CD4-positive, alpha-beta T cell (primary cell): ENCODE data around the gene KDR. TPM values are rescaled to one million over a fixed set of nuclear protein-coding genes. Genes with fewer than 3 reads are reported as not detected.

Experiments used
- ATAC-seq: fragments of 200-7000 bp; cut with Tn5 transposase; one replicate; pipeline ENCODE4 v1.10.0; 2022; ENCODE audit warnings: mild to moderate bottlenecking; ENCODE audit not compliant: poor library complexity
- CTCF ChIA-PET: fragments of 350-600 bp; sonication (Branson Sonifier 250); formaldehyde crosslinking; loops from one replicate; lab custom pipeline; 2021; ENCODE audit warnings: antibody characterized with exemption, inconsistent platforms; lab: Charles Lee
- POLR2A ChIA-PET: fragments of 350-600 bp; sonication (Branson Sonifier 250); formaldehyde crosslinking; loops from one replicate; lab custom pipeline; 2021; ENCODE audit warnings: antibody characterized with exemption, inconsistent platforms; lab: Charles Lee
- DNase-seq, 14 experiments: peaks; one replicate each; pipeline ENCODE4 v3.0.0-alpha.2; 2013 to 2020; ENCODE audit warnings: mixed read lengths in 2 of 14
- H3K27ac ChIP-seq, 2 donors: one replicate each; pipeline versions ENCODE4 v1.5.1 to v1.7.0; 2013; ENCODE audit warnings: low read length in 2 of 2, low read depth in 1 of 2, mild to moderate bottlenecking in 1 of 2
- H3K27me3 ChIP-seq, 2 experiments: 1 replicate in 1 of 2; 2 replicates in 1 of 2; pipeline versions ENCODE4 v1.6.1 to v1.7.0; 2013; ENCODE audit warnings: low read length in 2 of 2, control low read depth in 1 of 2, mild to moderate bottlenecking in 1 of 2, moderate library complexity in 1 of 2; ENCODE audit not compliant: insufficient read depth in 2 of 2, control insufficient read depth in 1 of 2
- H3K36me3 ChIP-seq: one replicate; pipeline ENCODE4 v1.6.1; 2013; ENCODE audit warnings: low read length, control low read depth; ENCODE audit not compliant: insufficient read depth
- H3K4me1 ChIP-seq: one replicate; pipeline ENCODE4 v1.6.1; 2013; ENCODE audit warnings: low read length, control low read depth; ENCODE audit not compliant: insufficient read depth
- H3K4me3 ChIP-seq: one replicate; pipeline ENCODE4 v1.5.1; 2013; ENCODE audit warnings: mild to moderate bottlenecking, low read length, moderate library complexity
- H3K9me3 ChIP-seq, 2 experiments: 1 replicate in 1 of 2; 2 replicates in 1 of 2; pipeline versions ENCODE4 v1.6.1 to v1.7.0; 2013; ENCODE audit warnings: low read length in 2 of 2, mild to moderate bottlenecking in 2 of 2, control low read depth in 1 of 2, moderate library complexity in 1 of 2; ENCODE audit not compliant: control insufficient read depth in 1 of 2, insufficient read depth in 1 of 2
- H3K27ac Mint-ChIP-seq: one replicate; pipeline ENCODE4 v1.8.0; 2020; ENCODE audit warnings: mixed read lengths
- H3K27me3 Mint-ChIP-seq: one replicate; pipeline ENCODE4 v1.8.0; 2021; ENCODE audit warnings: mixed read lengths
- H3K36me3 Mint-ChIP-seq: one replicate; pipeline ENCODE4 v1.8.0; 2021; ENCODE audit warnings: low read depth, mixed read lengths
- H3K4me1 Mint-ChIP-seq: one replicate; pipeline ENCODE4 v1.8.0; 2021; ENCODE audit warnings: low read depth, mixed read lengths
- H3K4me3 Mint-ChIP-seq: one replicate; pipeline ENCODE4 v1.8.0; 2020; ENCODE audit warnings: mild to moderate bottlenecking, mixed read lengths
- H3K9me3 Mint-ChIP-seq: one replicate; pipeline ENCODE4 v1.8.0; 2020; ENCODE audit warnings: mixed read lengths
- intact Hi-C, 2 experiments: fragments of 100-400 bp; cut with DNase I in 1 of 2; cut with micrococcal nuclease in 1 of 2; formaldehyde crosslinking; loops; one replicate each; pipeline versions ENCODE4 v1.15.1 to v1.9.0; 2023 to 2025; cut with DNase I, micrococcal nuclease
- total RNA-seq, 174 experiments: library from RNA in 2 of 174; stranded (reverse) in 2 of 174; gene quantifications; one replicate each; pipeline ENCODE4 v1.2.3 and lab custom pipeline; 2021 to 2026
- TF ChIP-seq, protein P1 (sequence below): fragments of 200-600 bp; IDR thresholded peaks from one replicate; pipeline ENCODE4 v1.8.0; 2022; ENCODE audit warnings: antibody characterized with exemption, mild to moderate bottlenecking

The KDR gene
- total RNA-seq, 2 experiments from 2014 or later = not detected

DNA sequence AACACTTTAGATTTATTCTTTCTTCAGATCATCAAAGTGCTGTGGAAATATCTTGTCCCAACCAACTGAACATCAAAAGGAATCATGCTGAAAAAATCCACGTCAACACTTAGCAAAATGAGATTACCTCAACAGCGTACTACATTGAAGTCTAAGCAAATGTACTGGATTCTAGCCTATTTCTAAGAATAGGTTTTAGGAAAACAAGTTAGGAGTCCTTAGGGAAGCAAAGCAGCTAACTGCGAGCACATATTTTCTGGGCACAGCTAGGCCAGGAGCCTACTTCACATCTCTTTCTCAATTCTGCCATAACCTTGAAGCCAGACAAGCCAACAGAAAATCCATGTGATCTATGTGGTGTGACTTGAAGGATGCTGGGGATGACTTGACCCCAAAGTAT, 22.2 kb downstream of the KDR start:
- Histone ChIP-seq H3K4me3 (no peak overlapping the region), H3K27me3 (no peaks in the 10 kb centered on the region), H3K9me3 (no peaks in the 10 kb centered on the region), H3K4me1 (no peaks in the 10 kb centered on the region), H3K27ac (no peak overlapping the region), H3K36me3 (no peaks in the 10 kb centered on the region)
- Mint-ChIP-seq H3K9me3 (no peaks in the 10 kb centered on the region), H3K27ac (no peak overlapping the region), H3K36me3 (no peaks in the 10 kb centered on the region), H3K4me3 (no peak overlapping the region), H3K4me1 (no peaks in the 10 kb centered on the region), H3K27me3 (peaks cover 7% of the 10 kb centered on the region)
- DNase-seq (no peak), ATAC-seq (no peak)
- CTCF ChIA-PET = no interaction called here
- TF ChIP-seq, protein P1, sequence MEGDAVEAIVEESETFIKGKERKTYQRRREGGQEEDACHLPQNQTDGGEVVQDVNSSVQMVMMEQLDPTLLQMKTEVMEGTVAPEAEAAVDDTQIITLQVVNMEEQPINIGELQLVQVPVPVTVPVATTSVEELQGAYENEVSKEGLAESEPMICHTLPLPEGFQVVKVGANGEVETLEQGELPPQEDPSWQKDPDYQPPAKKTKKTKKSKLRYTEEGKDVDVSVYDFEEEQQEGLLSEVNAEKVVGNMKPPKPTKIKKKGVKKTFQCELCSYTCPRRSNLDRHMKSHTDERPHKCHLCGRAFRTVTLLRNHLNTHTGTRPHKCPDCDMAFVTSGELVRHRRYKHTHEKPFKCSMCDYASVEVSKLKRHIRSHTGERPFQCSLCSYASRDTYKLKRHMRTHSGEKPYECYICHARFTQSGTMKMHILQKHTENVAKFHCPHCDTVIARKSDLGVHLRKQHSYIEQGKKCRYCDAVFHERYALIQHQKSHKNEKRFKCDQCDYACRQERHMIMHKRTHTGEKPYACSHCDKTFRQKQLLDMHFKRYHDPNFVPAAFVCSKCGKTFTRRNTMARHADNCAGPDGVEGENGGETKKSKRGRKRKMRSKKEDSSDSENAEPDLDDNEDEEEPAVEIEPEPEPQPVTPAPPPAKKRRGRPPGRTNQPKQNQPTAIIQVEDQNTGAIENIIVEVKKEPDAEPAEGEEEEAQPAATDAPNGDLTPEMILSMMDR = no peak
- intact Hi-C loops = no loop called here
- POLR2A ChIA-PET = no interaction called here

GRCh38 chr4:55099816-55100215, 25.6 kb downstream of the KDR start:
- CTCF ChIA-PET = no interaction called here

DNA sequence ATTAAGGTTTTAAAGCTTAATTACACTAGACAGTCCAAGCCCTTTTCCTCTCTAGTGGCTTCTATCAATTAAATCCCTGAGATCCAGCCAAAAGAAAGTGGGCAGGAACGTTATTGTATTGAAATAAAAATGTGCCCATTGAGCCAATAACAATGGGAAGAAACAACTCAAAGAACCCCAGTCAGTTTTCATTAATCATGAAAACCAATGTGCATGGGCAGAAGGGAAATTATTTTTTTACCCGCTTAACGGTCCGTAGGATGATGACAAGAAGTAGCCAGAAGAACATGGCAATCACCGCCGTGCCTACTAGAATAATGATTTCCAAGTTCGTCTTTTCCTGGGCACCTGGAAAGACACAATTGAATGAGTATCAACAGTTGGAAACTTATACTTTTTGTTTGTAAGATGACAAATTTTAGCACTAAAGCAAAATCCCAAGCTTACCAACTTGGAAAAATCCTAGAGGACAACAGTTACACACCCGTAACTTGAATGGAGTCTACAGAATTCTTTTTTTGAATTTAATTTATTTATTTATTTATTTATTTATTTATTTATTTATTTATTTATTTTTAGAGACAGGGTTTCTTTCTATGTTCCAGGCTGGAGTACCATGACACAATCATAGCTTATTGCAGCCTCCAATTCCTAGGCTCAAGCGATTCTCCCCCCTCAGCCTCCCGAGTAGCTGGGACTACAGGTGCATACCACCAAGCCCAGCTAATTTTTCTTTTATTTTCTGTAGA, 26.8 kb downstream of the KDR start:
- Mint-ChIP-seq H3K27me3 (peaks cover 7% of the 10 kb centered on the region), H3K4me3 (no peak overlapping the region), H3K4me1 (no peaks in the 10 kb centered on the region), H3K9me3 (no peaks in the 10 kb centered on the region), H3K27ac (no peak overlapping the region), H3K36me3 (no peaks in the 10 kb centered on the region)
- H3K9me3 ChIP-seq = no peaks in the 10 kb centered on the region
- no peaks in the 10 kb centered on the region for H3K4me1 ChIP-seq
- DNase-seq (no peak), ATAC-seq (no peak)
- TF ChIP-seq, protein P1 = no peak
- H3K27ac ChIP-seq = no peak overlapping the region
- intact Hi-C loops = no loop called here
- no peaks in the 10 kb centered on the region for H3K27me3 ChIP-seq
- H3K4me3 ChIP-seq = no peak overlapping the region
- ChIA-PET CTCF (no interaction called here), POLR2A (no interaction called here)
- H3K36me3 ChIP-seq = no peaks in the 10 kb centered on the region

More at GRCh38 chr4:55099816-55100215, 25.6 kb downstream of the KDR start:
- TF ChIP-seq, protein P1 = no peak
- no peaks in the 10 kb centered on the region for H3K9me3 Mint-ChIP-seq
- H3K4me1 ChIP-seq = no peaks in the 10 kb centered on the region
- POLR2A ChIA-PET = no interaction called here
- DNase-seq (no peak), ATAC-seq (no peak)
- intact Hi-C loops = no loop called here
- H3K4me1 Mint-ChIP-seq = no peaks in the 10 kb centered on the region
- H3K36me3 ChIP-seq = no peaks in the 10 kb centered on the region
- no peak overlapping the region for H3K4me3 Mint-ChIP-seq
- H3K27ac Mint-ChIP-seq = no peak overlapping the region
- H3K27me3 Mint-ChIP-seq = peaks cover 7% of the 10 kb centered on the region
- no peak overlapping the region for H3K27ac ChIP-seq
- no peak overlapping the region for H3K4me3 ChIP-seq
- H3K9me3 ChIP-seq = no peaks in the 10 kb centered on the region
- no peaks in the 10 kb centered on the region for H3K27me3 ChIP-seq
- no peaks in the 10 kb centered on the region for H3K36me3 Mint-ChIP-seq
